Left kidney (tissue), 2 donors: ENCODE measurements around the gene KPNA5. TPM values are rescaled to one million over a fixed set of nuclear protein-coding genes. Genes with fewer than 3 reads are reported as not detected.

ENCODE experiments used
- DNase-seq: peaks from one replicate; pipeline ENCODE4 v3.0.0-alpha.2; 2013
- polyA plus RNA-seq: library from polyadenylated mRNA; unstranded; fragments of 120-200 nt; gene quantifications from one replicate; pipeline ENCODE4 v1.2.1, GENCODE V29; 2013; ENCODE audit not compliant: insufficient read length

Gene KPNA5
- polyA plus RNA-seq, 1 donor: 22.6 TPM

DNA sequence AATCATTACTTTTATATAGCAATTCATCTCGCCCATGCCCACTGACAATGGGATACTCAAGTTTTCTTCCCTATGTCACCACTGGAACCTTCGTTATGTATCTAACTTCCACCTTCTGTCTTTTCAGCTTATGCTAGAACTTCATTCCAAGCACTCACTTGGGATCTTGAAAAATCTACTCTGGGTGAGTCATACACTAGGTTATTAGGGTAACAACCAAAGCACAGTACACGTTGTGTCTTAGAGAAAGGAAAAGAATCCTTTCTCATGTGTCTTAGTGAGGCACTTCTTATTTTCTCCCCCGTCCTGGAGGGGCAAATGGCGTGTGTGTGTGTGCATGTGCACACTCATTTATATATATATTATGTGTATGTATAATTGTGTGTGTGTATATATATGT, 102.8 kb downstream of the KPNA5 start:
- no peak for DNase-seq

Other genes with a start within 250 kb of the KPNA5 start
- 3.6 TPM for gene CALHM6, start 219.8 kb upstream of the KPNA5 start, polyA plus RNA-seq
- 2.6 TPM for gene CALHM5, start 169.6 kb upstream of the KPNA5 start, polyA plus RNA-seq
- gene TRAPPC3L, start 135.5 kb upstream of the KPNA5 start, polyA plus RNA-seq: 0.53 TPM
- 1.4 TPM for gene CALHM4, start 127.5 kb upstream of the KPNA5 start, polyA plus RNA-seq
- gene RWDD1, start 109.7 kb upstream of the KPNA5 start, polyA plus RNA-seq: 82.8 TPM
- 4.2 TPM for gene RSPH4A, start 64.7 kb upstream of the KPNA5 start, polyA plus RNA-seq
- gene ZUP1, start 12.4 kb upstream of the KPNA5 start, polyA plus RNA-seq: 17.0 TPM
- 4.0 TPM for gene FAM162B, start 84.5 kb downstream of the KPNA5 start, polyA plus RNA-seq
- 0.18 TPM for gene GPRC6A, start 147.9 kb downstream of the KPNA5 start, polyA plus RNA-seq
- not detected for gene RFX6, start 196.0 kb downstream of the KPNA5 start, polyA plus RNA-seq